CD4-positive, alpha-beta T cell treated with Interleukin-4 for 1 hour (primary cell): ENCODE results near the gene ZDHHC9.
"Not testable (repeated sequence)": the region's sequence is repeated elsewhere in the genome, so short reads cannot be mapped to it uniquely, and the experiment has no call there.

ENCODE experiments used
- DNase-seq, 2 donors: peaks; one replicate each; pipeline ENCODE4 v3.0.0-alpha.2; 2020 to 2022

ZDHHC9 gene

DNA sequence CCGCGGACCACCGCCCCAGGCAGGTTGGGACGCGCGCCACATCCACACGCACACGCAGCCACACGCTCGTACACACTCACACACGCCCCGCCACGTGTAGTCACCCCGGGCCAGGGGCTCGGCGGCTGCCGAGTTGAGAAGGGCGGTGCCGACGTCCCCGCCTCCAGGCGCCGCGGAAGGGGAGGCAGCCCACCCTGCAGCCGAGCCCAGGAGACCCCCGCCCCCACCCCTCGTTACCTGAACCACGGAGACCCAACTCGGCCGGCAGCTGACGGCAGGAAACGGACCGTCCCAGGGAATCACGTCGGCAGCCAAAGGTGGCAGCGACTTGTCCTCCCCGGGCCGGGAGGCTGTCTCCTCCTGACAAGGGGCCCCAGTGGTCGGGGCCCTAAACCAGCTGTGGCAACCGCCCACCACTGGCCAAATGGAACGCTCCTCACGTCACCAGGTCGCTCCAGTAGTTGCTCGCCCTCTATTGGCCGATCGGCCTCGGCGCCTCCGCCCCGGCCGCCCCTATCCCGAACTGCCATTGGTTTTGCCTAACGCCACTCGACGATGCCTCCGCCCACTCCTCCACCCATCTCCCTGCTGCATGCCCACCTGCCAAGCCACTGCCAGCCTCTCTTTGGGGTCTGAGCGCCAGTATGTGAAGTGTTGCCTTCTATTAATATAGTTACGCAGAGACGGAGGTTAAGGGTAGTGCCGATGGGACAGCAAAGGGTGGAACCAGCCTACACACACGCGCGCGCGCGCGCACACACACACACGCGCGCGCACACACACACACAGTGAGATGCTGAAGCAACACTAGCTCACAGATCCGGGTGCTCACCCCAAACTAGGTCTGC lies at the start of gene ZDHHC9:
Gene ZDHHC9 (minus strand): TSS at position 428 of the 848 bp plus-strand sequence. CDS start 1,941 bp downstream, outside the sequence.
- DNase-seq, result peak; percentile 88 to 90

DNA sequence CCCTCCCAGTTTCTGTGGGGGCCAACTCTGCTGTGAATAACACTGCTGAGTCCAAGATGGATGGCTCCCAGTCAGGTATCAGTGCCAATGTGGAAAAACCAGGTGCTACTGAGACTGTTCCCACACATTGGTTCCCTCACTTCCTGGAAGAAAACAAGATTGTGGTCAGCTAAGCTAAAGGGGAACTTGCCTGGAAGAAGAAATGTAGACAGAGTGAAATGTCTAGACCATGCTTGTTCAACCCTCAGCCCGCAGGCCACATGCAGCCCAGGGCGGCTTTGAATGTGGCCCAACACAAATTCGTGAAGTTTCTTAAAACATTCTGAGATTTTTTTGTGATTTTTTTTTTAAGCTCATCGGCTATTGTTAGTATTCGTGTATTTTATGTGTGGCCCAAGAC lies 33.7 kb upstream of the ZDHHC9 start:
- no peak for DNase-seq

- no peak for DNase-seq
Observed at GRCh38 chrX:129876771-129877305, 33.2 kb upstream of the ZDHHC9 start.

- no peak for DNase-seq
Observed at GRCh38 chrX:129875669-129876068, 32.0 kb upstream of the ZDHHC9 start.

DNA sequence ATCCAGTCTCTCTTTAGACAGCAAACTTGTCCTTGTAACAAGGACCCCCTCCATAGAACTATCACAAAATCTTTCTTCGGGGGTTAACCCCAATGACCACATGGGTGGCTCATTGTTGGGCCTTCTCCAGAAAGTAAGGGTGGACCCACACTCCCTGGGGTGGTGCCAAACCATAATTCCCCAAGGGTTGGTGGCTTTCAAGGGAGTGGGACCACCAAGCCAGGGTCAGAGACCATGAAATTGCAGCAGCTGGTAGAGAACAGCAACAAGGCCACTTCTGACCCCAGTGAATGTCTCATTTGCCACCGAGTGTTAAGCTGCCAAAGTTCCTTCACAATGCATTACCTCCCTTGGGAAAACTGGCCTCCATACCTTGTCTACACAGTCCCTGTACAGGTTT lies 28.8 kb upstream of the ZDHHC9 start:
- no peak for DNase-seq

- DNase-seq, result not testable (repeated sequence)
Observed at GRCh38 chrX:129866321-129866720, 22.6 kb upstream of the ZDHHC9 start.

DNA sequence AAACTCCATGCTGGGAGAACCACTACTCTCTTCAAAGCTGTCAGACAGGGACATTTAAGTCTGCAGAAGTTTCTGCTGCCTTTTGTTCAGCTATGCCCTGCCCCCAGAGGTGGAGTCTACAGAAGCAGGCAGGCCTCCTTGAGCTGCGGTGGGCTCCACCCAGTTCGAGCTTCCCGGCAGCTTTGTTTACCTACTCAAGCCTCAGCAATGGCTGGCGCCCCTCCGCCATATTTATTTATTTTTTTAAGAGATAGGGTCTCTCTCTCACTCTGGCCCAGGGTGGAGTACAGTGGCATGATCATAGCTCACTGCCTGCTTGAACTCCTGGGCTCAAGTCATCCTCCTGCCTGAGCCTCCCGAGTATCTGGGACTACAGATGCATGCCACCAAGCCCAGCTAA lies 15.4 kb upstream of the ZDHHC9 start:
- not testable (repeated sequence) for DNase-seq

DNA sequence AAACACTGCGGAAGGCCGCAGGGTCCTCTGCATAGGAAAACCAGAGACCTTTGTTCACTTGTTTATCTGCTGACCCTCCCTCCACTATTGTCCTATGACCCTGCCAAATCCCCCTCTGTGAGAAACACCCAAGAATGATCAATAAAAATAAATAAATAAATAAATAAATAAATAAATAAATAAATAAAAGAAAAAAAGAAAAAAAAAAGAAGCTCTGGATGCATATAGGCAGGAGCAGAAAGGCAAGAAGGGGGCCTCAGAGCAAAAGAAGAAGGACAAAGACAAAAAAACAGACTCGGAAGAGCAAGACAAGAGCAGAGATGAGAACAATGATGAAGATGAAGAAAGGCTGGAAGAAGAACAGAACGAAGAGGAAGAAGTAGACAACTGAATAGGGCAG lies 8.1 kb upstream of the ZDHHC9 start:
- DNase-seq, result not testable (repeated sequence)

DNA sequence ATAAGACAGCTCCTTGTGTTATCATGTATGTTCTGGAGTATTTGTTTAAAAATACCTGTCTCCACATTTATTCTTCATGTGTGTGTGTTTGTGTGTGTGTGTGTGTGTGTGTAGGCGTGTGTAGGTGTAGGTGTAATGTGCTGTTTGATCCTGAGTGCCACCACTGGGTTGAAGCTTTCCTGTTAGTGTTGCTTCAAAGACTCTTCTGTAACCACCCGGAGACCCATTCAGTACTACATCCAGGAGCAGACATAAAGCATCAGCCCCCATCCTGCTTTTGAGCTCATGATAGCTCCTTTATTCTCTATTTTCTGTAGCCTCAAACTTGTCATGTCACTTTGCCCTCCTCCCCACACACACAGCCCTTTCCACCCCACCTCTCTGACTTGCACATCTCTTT lies 3.0 kb upstream of the ZDHHC9 start:
- DNase-seq, result peak in 1 of 2 donors; percentile 8

- DNase-seq, result no peak
Observed at GRCh38 chrX:129845616-129846190, 2.0 kb upstream of the ZDHHC9 start.

- no peak for DNase-seq
Observed at GRCh38 chrX:129843209-129843458, 552 bp downstream of the ZDHHC9 start.

DNA sequence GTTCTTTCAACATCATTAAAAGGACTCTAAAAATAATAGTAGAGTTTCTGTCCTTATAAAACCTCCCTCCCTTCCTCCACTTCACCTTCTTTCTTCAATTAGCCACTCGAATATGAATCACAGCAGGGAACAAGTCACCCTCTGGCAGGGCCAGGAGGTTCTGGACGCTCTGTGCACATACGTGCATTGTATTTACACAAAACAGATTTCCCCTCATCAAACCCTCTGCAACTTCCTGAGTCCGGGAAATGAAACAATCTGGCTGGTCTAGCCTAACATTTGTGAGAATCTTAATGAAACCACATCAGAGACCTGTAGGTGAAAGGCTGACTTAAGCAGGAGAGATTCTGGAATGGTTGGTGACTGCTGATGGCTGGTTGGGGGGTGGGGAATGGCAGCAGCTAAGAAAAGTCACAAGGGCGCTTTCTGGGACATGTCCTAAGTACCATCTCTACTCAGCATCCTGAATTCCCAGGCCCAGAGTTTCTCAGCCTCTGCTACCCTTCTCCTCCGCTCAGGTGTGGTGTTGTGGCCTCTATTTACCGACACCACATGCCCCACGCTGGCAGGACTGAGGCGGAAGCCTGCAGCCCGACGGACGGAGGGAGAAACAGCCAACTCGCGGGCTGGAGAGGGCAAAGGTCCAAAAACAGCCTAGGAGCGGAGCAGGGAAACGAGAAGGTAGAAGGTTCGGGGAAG lies 1.0 kb downstream of the ZDHHC9 start:
- DNase-seq, result no peak

DNA sequence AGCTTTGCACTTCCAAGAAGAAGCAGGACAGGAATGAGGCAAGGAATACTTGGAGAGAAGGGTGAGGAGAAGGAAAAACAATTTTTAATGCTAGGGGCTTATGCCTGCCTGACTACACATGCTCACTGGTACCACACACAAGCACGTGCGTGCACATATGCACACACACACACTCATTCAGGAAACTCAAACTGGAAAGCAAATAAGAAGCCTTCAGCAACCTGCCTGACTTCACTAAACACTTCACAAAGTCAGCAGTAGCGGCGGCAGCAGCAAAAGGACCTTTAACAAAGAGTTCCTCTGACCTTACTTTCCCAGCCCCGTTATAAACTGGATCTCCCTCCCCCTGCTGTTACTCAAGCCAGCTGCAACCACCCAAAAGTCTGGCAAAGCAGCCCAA lies 3.3 kb downstream of the ZDHHC9 start:
- no peak for DNase-seq

GRCh38 chrX:129836827-129837226 lies 6.9 kb downstream of the ZDHHC9 start:
- DNase-seq, result no peak

DNA sequence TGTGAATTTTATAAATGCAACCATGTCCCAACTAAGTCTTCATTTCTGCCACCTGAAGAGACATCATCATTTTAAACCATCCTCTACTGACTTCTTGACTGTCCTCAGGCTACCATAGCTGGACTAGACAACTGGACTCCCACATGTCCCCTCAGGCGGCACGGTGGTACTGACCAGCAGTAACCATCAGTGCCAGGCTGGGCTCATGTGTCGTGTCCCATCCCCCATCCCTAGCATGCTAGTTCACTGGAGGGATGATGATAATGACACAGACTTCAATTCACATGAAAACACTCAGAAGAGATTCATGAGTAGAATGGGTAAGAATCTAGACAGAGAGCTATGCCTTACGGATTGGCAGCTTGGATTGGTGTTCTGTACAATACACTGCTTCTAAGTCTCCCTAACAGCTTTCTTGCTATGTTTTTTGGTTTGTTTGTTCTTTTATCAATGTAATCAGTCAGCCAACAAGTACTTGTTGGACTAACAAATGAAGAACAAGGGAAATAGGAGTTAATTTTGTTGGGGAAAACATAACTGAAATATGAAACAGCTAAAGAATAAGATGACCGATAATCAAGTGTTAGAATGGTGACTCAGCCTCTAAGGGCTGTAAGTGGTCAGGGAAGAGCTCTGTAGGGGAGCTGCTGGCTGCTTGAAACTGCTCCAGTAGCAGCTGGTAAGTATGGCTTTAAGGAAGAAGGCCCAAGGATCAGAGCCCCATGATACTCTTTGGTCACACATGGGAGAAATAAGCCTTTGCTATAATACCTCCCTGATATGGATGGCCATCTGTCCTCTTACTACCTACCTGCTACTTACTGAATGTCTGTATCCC lies 10.3 kb downstream of the ZDHHC9 start:
- DNase-seq, result no peak

DNA sequence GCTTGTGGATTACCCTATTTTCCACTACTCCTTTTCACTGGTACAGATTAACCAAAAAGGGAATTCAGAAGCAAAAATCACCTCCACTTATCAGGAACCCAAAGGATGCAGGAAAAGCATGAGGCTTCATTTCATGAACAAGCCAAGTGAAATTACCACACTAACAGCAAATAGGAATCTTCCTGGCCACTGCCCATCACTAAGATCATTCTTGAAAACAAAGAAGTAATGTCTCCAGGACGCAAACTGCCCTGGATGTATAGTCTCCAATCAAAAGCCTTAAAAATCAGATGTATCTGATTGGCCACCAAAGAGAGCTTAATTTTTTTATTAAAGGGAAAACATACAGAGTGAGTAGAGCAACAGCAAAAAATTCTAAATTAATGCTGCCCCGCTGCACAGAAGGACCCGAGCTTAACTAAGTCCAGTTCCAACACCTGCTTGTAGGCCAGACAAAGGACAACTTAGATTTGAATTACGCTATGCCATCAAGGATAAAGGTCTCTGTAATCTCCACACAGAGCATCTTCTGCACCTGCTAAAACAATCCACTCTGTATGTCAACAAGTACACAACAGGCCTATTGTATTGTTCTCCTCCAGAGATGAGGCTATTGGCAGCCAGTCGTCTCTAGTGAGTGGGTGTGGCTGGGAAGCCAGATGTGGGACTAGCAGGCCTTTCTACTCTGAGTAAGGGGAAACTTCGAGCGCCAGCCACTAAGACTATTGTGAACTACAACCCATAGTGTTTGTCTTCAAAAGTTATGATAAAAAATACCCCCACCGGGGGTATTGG lies 12.4 kb downstream of the ZDHHC9 start:
- no peak for DNase-seq

DNA sequence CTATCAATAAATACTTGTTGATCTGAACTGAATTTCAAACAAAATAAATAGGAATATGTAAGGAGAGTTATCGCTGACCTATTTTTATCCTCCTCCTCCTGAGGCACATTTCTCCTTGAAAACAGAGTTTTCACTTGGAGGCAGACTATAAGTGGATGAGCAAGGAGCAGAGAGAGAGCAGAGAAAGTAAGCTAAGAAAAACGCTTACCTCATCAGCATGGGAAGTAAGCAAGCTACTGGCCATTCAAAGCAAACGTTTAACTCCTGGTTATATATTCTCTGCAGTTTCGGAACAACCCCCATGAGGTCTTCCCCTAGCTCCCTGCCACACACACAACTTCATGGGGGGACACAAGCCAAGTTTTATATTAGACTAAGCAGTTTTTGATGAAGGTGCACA lies 13.2 kb downstream of the ZDHHC9 start:
- DNase-seq, result no peak

GRCh38 chrX:129825746-129826505 lies 17.8 kb downstream of the ZDHHC9 start:
- no peak for DNase-seq

DNA sequence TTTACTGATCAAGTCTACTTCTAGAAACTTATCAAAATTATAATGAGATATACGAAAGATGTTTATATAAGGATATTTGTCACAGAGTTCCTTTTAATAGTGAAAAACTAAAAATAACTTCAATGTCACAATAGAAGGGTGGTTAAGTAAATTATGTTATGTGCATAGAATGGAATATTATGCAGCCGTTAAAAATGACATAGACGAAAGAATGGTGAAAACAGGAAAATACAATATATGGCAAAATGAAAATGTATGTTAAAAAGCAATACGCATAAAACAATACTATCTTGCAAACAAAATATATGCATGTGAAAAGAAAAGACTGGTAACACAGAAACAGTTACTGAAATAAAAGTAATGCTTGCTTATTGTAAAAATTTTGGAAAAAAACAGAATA lies 19.1 kb downstream of the ZDHHC9 start:
- no peak for DNase-seq

DNA sequence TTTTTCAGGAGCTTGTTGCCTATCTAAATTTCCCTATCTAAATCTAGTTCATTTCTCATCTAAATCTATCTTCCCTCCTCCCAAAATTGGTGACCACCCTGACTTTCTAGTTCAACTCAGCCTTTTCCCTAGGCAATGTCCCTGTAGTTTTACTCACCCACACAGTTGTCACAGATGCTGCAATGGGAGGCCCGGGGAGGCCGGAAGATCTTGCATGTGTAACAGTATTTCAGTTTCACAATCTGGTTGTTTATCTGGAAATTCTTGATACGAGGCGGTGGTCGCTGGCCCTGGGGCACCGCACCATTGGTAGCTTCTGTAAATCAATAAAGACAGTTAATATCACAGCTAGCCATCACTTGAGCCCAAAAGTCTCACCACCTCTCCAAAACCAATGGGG lies 20.2 kb downstream of the ZDHHC9 start:
- DNase-seq, result peak in 1 of 2 donors; percentile 18

- DNase-seq, result peak; percentile 66
Observed at GRCh38 chrX:129823115-129823514, 20.6 kb downstream of the ZDHHC9 start.
